B cell (primary cell): Measurements from ENCODE around the gene RPL39.

ENCODE experiments used
- EZH2 ChIP-seq: IDR thresholded peaks from 2 replicates; pipeline ENCODE4 v1.6.1; 2012; ENCODE audit warnings: borderline replicate concordance, low read depth, mild to moderate bottlenecking, moderate library complexity, low read length; ENCODE audit not compliant: insufficient read depth, poor library complexity, severe bottlenecking
- TF ChIP-seq, protein P1 (sequence below): fragments of 200-600 bp; IDR thresholded peaks from one replicate; pipeline ENCODE4 v1.8.0; 2022; ENCODE audit warnings: antibody characterized with exemption, mild to moderate bottlenecking

DNA sequence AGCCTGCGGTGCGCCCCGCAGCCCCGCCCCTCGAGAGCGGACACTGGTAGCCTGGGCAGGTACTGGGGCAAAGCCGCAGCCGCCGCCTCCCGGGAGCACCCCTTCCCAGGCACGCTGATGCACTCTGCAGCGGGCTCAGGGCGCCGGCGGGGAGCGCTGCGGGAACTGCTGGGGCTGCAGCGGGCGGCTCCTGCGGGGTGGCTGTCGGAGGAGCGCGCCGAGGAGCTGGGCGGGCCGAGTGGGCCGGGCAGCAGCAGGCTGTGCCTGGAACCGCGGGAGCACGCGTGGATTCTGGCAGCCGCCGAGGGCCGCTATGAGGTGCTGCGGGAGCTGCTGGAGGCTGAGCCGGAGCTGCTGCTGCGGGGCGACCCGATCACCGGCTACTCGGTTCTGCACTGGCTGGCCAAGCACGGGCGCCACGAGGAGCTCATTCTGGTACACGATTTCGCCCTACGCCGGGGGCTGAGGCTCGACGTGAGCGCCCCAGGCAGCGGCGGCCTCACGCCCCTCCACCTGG, 32.6 kb downstream of the RPL39 start:
- TF ChIP-seq, protein P1, sequence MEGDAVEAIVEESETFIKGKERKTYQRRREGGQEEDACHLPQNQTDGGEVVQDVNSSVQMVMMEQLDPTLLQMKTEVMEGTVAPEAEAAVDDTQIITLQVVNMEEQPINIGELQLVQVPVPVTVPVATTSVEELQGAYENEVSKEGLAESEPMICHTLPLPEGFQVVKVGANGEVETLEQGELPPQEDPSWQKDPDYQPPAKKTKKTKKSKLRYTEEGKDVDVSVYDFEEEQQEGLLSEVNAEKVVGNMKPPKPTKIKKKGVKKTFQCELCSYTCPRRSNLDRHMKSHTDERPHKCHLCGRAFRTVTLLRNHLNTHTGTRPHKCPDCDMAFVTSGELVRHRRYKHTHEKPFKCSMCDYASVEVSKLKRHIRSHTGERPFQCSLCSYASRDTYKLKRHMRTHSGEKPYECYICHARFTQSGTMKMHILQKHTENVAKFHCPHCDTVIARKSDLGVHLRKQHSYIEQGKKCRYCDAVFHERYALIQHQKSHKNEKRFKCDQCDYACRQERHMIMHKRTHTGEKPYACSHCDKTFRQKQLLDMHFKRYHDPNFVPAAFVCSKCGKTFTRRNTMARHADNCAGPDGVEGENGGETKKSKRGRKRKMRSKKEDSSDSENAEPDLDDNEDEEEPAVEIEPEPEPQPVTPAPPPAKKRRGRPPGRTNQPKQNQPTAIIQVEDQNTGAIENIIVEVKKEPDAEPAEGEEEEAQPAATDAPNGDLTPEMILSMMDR: no peak
- TF ChIP-seq EZH2: no peak
